BJ (cell line): ENCODE results near the gene LOXHD1. TPM values are rescaled to one million over a fixed set of nuclear protein-coding genes. Genes with fewer than 3 reads are reported as not detected.

Experiments used
- CTCF ChIA-PET: fragments of 350-600 bp; formaldehyde crosslinking; extraction: SDS; loops from one replicate; lab custom pipeline; 2021; ENCODE audit warnings: antibody characterized with exemption, inconsistent platforms; lab: Yijun Ruan, JAX
- POLR2A ChIA-PET: fragments of 300-600 bp; sonication (Branson Sonifier 250); formaldehyde crosslinking; extraction: SDS; loops from one replicate; lab custom pipeline; 2021; ENCODE audit warnings: antibody characterized with exemption; lab: Charles Lee
- DNase-seq: peaks from one replicate; pipeline ENCODE4 v3.0.0-alpha.2; 2011; ENCODE audit warnings: low read depth
- H3K27me3 ChIP-seq: 2 replicates; pipeline ENCODE4 v1.6.0; 2011; ENCODE audit warnings: low read length; ENCODE audit not compliant: control insufficient read depth, insufficient read depth
- H3K36me3 ChIP-seq: 2 replicates; pipeline ENCODE4 v1.5.1; 2011; ENCODE audit warnings: low read length; ENCODE audit not compliant: control insufficient read depth, insufficient read depth
- H3K4me3 ChIP-seq: 2 replicates; pipeline ENCODE4 v1.5.1; 2011; ENCODE audit warnings: low read depth, mild to moderate bottlenecking, control low read depth, low read length
- CTCF ChIP-seq: IDR thresholded peaks from 2 replicates; pipeline ENCODE4 v1.5.1; 2011; ENCODE audit warnings: low read depth, mild to moderate bottlenecking, control low read depth, inconsistent platforms, low read length, moderate library complexity; ENCODE audit not compliant: insufficient read depth
- polyA plus RNA-seq: library from polyadenylated mRNA; depleted of rRNA; stranded (reverse); fragments of >200 nt; gene quantifications from 2 replicates; pipeline ENCODE4 v1.2.3, GENCODE V29; 2011

The LOXHD1 gene
- polyA plus RNA-seq, 1 experiment: not detected

DNA sequence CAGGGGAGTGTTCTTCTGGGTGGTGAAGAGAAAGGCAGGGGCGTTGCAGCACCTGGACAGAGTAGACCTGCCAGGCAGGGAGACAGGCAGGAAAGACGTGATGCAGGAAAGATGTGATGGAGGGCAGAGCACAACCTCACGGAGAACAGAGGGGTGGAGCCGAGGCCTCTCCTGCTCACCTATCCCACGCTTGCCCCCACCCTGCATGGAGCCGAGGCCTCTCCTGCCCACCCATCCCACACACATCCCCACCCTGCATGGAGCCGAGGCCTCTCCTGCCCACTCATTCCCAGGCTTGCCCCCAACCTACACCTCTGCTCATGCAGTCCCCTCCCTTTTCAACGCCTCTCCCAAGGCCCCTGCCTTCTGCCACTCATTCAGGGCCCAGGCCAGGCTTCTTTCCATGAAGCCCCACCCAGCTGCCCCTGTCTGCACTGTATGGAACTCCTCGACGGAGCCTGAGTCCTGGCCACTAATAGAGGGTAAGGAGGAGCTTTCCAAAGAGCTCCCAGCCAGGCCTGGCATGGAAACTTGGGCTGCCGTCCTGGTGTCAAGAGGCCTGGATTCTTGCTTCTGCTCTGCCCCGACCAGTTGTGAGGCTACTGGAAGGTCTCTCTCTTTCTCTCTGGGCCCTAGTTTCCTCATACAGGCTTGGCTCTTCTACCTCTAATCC, 32.0 kb upstream of the LOXHD1 start:
- DNase-seq: no peak
- POLR2A ChIA-PET: interaction anchor here (0.7 kb wide), 1 partner anchor 10 kb away, joined by 6 read pairs; no protein-coding TSS in a partner anchor
- no peak for TF ChIP-seq CTCF
- Histone ChIP-seq H3K27me3 (0 out of 2 replicates have a peak, but pooled peaks cover 2% of the 10 kb centered on the region), H3K4me3 (no peak overlapping the region), H3K36me3 (no peaks in the 10 kb centered on the region)
- CTCF ChIA-PET: interaction anchor here (1.1 kb wide), 1 partner anchor 13 kb away, joined by 3 read pairs; no protein-coding TSS in a partner anchor

DNA sequence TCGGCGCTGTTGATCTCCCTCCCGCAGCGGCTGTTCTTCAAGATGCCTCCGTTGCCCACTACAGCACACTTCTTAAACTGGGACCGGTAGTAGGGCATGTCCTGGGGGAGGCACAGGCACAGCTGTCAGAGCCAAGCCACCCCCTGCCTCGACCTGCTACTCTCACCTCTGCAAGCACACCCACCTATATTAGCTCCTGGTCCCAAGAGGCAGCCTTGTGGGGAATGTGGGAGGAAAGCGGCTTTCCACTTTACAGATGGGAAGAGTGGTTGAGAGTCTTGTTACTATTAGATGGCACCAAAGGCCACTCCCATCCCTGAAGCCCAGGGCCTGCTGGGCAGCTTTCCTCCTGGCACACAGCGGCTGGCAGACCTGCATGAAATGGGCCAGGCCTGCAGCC, 29.2 kb upstream of the LOXHD1 start:
- 0 out of 2 replicates have a peak, but pooled peaks cover 2% of the 10 kb centered on the region for H3K27me3 ChIP-seq
- DNase-seq: no peak
- ChIA-PET POLR2A (no interaction called here), CTCF (interaction anchor here (1.1 kb wide), 1 partner anchor 9 kb away, joined by 3 read pairs; no protein-coding TSS in a partner anchor)
- H3K4me3 ChIP-seq: no peak overlapping the region
- no peak for TF ChIP-seq CTCF
- no peaks in the 10 kb centered on the region for H3K36me3 ChIP-seq

- no peak for DNase-seq
- TF ChIP-seq CTCF: no peak
- Histone ChIP-seq H3K36me3 (no peaks in the 10 kb centered on the region), H3K27me3 (peaks cover 2% of the 10 kb centered on the region; the same call in 1 of the 2 replicates), H3K4me3 (no peak overlapping the region)
- POLR2A ChIA-PET: no interaction called here
- CTCF ChIA-PET: interaction anchor here (1.2 kb wide), 1 partner anchor 16 kb away, joined by 3 read pairs; no protein-coding TSS in a partner anchor
Measured at GRCh38 chr18:46683252-46683651, 26.2 kb upstream of the LOXHD1 start.

- Histone ChIP-seq H3K27me3 (peaks cover 2% of the 10 kb centered on the region; the same call in 1 of the 2 replicates), H3K4me3 (no peak overlapping the region), H3K36me3 (no peaks in the 10 kb centered on the region)
- no peak for TF ChIP-seq CTCF
- ChIA-PET POLR2A (no interaction called here), CTCF (interaction anchor here (0.9 kb wide), 1 partner anchor 23 kb away, joined by 5 read pairs; no protein-coding TSS in a partner anchor)
- no peak for DNase-seq
Measured at GRCh38 chr18:46680784-46681695, 24.0 kb upstream of the LOXHD1 start.
